Mononuclear cell (primary cell): ENCODE measurements around the gene FBP1. TPM values are rescaled to one million over a fixed set of nuclear protein-coding genes. Genes with fewer than 3 reads are reported as not detected.
"Not testable (repeated sequence)": the region's sequence is repeated elsewhere in the genome, so short reads cannot be mapped to it uniquely, and the experiment has no call there.

Experiments used
- H3K27me3 ChIP-seq: 2 replicates; pipeline ENCODE4 v1.6.0; 2011; ENCODE audit warnings: low read length, control low read depth; ENCODE audit not compliant: insufficient read depth
- H3K4me1 ChIP-seq: 2 replicates; pipeline ENCODE4 v1.5.1; 2011; ENCODE audit warnings: mild to moderate bottlenecking, low read length, control low read depth; ENCODE audit not compliant: insufficient read depth
- H3K4me3 ChIP-seq: 2 replicates; pipeline ENCODE4 v1.5.1; 2011; ENCODE audit warnings: mild to moderate bottlenecking, low read length, moderate library complexity
- H3K9me3 ChIP-seq: 2 replicates; pipeline ENCODE4 v1.5.1; 2011; ENCODE audit warnings: low read depth, mild to moderate bottlenecking, control low read depth, low read length
- total RNA-seq: library from RNA; depleted of rRNA; stranded (reverse); fragments of >200 nt; gene quantifications from one replicate; pipeline ENCODE4 v1.2.3, GENCODE V29; 2012

The FBP1 gene
- total RNA-seq, 1 donor: 12.2 TPM

DNA sequence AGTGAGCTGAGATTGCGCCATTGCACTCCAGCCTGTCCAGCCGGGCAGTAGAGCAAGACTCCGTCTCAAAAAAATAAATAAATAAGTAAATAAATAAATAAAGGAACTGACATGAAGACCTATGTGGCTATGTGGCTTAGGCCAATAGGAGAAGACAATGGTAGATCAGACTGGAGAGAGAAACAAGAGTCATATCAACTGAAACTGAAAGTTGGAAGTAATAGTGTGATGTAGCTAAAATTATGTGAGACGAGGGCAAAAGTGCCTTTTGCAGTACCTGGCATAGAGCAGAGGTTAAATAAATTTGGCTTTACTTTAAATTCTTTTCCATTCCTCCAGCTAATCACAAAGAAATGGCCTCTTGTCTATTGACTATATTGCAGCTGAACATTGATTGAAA, 53.0 kb downstream of the FBP1 start:
- Histone ChIP-seq H3K9me3 (no peaks in the 10 kb centered on the region), H3K4me1 (peaks cover 7% of the 10 kb centered on the region), H3K4me3 (no peak overlapping the region), H3K27me3 (no peaks in the 10 kb centered on the region)

DNA sequence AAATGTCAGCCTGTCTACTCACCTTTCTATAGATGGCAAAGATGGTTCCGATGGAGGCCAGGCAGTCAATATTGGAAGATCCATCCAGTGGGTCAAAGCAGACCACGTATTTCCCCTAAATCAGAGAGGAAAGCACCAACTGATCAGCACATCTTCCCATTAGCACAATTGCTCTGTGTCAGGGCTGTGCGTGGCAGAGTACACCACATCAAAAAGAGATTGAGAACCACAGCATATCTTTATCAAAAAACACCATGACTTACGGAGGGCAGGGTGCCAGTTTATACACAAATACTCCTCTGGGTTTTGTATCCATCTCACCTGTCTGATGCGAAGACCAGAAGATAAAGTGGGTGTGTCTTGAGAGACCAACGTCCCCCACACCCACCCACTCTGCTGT, 54.8 kb downstream of the FBP1 start:
- no peaks in the 10 kb centered on the region for H3K27me3 ChIP-seq
- H3K9me3 ChIP-seq: no peaks in the 10 kb centered on the region
- peaks cover 7% of the 10 kb centered on the region for H3K4me1 ChIP-seq
- H3K4me3 ChIP-seq: no peak overlapping the region

DNA sequence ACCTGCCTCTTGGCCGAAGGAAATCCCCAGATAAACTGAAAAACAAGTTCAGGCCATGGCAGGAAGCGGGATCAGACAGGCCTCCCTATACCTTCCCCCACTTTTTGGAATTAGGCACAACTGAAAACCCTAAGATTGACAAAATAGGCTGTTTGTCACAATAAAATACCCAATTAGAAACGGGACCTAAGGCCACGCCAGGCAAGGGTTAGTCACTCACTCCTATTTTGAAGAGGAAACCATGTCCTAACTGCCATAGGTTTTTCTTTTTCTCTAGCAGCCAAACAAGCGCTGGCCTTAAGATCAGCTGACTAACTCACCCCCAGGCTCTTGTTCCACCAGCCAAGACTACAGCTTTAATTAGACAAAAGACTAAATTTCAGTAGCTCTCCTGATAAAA, 57.6 kb downstream of the FBP1 start:
- Histone ChIP-seq H3K4me1 (peaks cover 6% of the 10 kb centered on the region), H3K27me3 (no peaks in the 10 kb centered on the region), H3K9me3 (no peaks in the 10 kb centered on the region), H3K4me3 (no peak overlapping the region)

DNA sequence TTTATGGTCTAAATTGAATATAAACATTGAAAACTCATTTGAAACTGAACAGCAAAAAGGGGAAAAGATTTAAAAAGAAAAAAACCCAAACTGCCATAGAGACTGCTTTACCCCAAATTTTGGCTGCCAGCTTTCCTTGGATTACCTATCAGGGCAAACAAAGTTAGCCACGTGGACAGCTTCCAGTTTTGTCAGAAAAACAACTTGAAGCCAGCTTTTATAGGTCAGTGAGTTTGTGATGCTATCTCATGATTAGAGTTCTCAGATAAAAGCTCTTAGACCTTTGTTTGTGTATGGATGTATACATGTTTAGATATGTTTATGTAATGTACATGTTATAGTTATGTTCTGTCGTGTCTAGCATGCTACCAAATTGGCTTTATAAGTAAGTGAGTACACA, 61.7 kb downstream of the FBP1 start:
- no peaks in the 10 kb centered on the region for H3K9me3 ChIP-seq
- H3K4me1 ChIP-seq: peaks cover 10% of the 10 kb centered on the region
- no peaks in the 10 kb centered on the region for H3K27me3 ChIP-seq
- no peak overlapping the region for H3K4me3 ChIP-seq

DNA sequence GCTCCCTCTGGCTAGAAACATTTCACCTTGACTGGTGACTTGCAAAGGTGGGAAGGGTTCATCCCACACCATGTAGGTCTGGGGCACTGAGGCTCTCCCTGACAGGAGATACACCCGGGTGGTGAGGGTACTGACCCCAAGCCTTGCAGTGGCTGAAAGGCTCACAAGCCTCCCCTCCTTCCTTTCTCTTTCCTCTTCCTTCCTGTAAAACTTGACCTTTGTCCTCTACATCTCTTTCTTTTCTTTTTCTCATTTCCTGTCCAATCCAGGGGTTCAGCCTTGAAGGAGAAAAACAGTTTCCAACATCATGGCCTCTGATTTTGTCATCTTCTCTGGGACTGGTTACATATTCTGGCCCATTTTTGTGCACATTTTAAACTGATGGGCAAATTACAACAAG, 62.3 kb downstream of the FBP1 start:
- H3K4me3 ChIP-seq: no peak overlapping the region

DNA sequence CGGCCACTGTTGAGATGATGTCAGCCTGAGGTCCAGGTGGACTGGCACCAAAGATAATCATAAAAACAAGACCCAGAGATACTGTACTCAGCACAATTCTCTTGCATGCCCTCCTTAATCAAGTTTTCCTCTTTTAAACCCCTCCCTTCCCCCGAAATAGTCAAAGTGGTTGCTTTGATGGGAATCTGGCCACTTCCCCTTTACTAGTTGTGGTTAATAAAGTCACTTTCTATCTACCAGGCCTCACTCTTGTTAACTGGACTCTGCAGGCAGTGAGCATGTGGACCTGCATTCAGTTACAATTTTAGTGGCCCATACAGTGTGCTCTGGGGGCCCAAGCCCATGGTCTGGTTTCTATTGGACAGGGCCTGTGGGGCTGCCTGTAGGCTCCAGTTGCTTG, 63.2 kb downstream of the FBP1 start:
- Histone ChIP-seq H3K4me3 (no peak overlapping the region), H3K27me3 (no peaks in the 10 kb centered on the region), H3K4me1 (peaks cover 10% of the 10 kb centered on the region), H3K9me3 (no peaks in the 10 kb centered on the region)

More for the DNA sequence above, 62.3 kb downstream of the FBP1 start:
- Histone ChIP-seq H3K9me3 (no peaks in the 10 kb centered on the region), H3K27me3 (no peaks in the 10 kb centered on the region), H3K4me1 (peaks cover 10% of the 10 kb centered on the region)

DNA sequence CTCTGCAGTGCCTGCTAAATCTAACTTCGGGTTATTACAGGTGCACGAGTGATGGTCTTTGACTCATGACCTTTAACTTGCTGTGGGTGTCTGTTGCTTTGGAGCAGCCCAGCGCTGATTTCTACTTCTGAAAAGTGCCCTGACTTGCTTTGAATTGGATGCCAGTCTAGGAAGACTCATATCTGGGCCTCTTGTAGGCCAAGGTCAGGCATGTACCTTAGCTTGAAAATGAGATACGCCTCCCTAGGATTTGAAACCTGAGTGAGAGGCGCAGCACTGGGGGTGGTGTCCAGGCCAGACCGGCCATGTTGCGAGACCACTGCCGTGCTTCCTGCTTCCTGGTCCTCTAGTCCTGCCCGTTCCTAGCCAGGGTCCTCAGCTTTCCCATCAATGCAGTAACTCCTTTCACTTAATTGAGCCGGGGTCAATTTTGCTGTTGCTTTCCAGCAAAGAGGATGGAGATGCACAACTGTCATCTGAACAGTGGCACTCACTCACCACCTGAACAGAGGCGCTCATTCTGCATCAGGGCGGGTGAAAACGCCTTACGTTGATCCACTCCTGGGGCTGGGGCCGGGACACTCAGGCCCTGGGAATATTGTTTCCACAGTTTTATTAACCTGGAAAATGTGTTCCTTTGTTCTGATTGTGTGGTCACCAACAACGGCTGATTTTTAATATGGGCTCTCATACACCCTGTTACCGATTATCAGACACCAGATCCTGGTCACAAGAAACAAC, 70.2 kb downstream of the FBP1 start:
- H3K9me3 ChIP-seq: no peaks in the 10 kb centered on the region
- H3K4me3 ChIP-seq: no peak overlapping the region
- no peaks in the 10 kb centered on the region for H3K4me1 ChIP-seq
- H3K27me3 ChIP-seq: no peaks in the 10 kb centered on the region

DNA sequence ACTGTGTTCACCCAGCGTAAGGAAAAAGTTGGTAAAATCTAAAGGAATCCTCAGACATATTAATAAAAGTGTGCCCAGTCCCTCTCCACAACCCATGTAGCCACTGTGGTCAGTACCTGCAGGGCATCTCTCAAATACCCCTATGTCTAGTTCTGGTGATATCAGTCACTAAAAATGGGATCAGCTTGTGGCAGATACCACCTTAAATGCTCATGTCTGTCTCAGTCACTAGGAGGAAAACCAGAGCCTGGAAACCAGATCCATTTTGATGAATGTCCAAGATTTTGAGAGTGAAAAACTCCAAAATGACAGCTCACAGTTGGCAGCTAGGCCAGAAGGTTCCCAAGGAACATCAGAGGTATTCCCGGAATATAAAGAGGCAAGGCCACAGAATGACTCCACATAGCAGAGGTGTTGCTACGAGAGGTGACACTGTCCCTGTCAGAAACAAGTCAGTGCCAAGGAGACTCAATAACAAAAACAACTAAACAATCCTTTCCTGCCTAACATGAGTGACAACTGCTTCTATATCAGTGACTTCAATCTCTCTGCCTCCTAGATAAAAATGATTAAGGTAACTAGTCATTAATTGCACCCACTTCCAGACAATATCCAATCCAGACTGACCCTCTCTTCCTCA, 70.9 kb downstream of the FBP1 start:
- Histone ChIP-seq H3K27me3 (no peaks in the 10 kb centered on the region), H3K4me3 (no peak overlapping the region), H3K4me1 (no peaks in the 10 kb centered on the region), H3K9me3 (no peaks in the 10 kb centered on the region)

DNA sequence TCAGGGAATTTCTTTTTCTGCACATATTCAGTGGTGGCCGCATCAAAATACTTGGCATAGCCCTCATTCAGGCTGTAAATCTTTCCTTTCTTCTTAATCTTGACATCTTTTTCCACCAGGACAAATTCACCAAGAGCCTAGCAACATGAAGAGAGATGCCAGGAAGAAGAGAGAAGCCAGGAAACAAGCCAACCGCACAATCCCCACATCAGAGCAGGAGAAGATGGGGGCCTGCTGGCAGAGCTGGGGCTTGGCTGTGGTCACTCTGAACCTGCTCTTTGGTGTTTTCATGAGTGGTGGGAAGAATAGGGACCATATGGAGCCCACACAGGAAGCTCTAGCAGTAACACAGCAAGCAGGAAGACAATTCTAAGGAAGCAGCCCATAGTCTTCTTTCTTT, 72.0 kb downstream of the FBP1 start:
- no peak overlapping the region for H3K4me3 ChIP-seq
- H3K27me3 ChIP-seq: no peaks in the 10 kb centered on the region
- no peaks in the 10 kb centered on the region for H3K4me1 ChIP-seq
- H3K9me3 ChIP-seq: no peaks in the 10 kb centered on the region

DNA sequence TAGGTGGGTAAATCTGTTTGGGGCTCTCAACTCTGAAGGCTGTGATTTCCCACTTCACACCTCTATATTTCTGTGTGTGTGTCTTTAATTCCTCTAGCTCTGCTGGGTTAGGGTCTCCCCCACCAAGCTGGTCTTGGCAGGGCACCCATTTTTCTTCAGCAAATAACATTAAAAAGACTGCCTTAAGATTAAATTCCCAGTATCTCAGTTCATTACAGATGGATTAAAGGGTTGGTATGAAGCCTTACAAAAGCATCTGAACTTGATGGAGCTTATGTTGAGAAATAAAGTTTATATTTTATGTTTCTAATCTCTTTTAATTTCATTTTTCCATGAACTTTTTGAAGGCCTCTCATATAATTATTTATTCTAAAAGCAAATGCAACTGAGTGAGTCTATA, 72.8 kb downstream of the FBP1 start:
- H3K27me3 ChIP-seq: no peaks in the 10 kb centered on the region
- no peak overlapping the region for H3K4me3 ChIP-seq

DNA sequence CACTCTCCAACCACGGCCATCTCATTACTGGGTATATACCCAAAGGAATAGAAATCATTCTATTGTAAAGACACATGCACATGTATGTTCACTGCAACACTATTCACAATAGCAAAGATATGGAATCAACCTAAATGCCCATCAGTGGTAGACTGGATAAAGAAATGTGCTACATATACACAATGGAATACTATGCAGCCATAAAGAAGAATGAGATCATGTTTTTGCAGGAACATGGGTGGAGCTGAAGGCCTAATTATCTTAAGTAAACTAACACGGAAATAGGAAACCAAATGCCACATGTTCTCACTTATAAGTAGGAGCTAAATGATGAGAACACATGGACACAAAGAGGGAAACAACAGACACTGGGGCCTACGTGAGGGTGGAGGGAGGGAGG, 75.0 kb downstream of the FBP1 start:
- not testable (repeated sequence) for H3K4me1 ChIP-seq, H3K9me3 ChIP-seq, H3K27me3 ChIP-seq, H3K4me3 ChIP-seq

More for the DNA sequence above, 72.8 kb downstream of the FBP1 start:
- no peaks in the 10 kb centered on the region for H3K4me1 ChIP-seq
- no peaks in the 10 kb centered on the region for H3K9me3 ChIP-seq

DNA sequence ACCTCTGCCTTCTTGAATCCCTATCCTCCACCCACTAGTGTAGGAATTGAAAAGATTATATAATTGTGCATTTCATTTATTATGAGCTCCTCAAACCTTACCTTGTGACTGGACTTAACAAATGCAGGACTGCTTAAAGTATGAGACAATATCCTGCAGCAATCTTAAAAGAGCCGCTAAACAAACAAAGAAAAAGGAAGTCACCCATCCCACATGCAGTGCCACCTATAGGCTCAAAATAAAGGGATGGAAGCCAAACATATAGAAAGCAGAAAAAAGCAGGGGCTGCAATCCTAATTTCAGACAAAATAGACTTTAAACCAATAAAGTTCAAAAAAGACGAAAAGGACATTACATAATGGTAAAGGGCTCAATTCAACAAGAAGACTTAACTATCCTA, 75.8 kb downstream of the FBP1 start:
- Histone ChIP-seq H3K4me3 (no peak overlapping the region), H3K27me3 (no peaks in the 10 kb centered on the region), H3K9me3 (no peaks in the 10 kb centered on the region), H3K4me1 (no peaks in the 10 kb centered on the region)

DNA sequence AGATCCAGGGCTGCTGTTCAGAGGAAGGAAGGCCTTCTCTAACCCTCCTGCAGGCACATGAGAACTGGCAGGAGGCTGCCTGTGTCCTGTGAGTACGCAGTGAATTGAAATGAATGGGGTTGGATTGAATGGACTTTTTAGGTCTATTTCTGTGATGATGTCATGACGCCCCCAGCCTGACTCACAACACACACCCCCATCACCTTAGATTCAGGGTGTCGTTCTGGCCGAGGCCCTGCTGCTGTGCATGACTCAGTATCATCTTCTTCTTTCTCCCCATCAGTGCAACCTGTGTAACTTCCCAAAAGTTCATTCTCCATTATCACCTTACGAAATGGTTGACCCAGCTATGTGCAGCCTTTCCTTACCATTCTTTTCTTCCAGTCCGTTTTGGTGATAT, 79.1 kb downstream of the FBP1 start:
- Histone ChIP-seq H3K27me3 (no peaks in the 10 kb centered on the region), H3K4me1 (no peaks in the 10 kb centered on the region), H3K4me3 (no peak overlapping the region), H3K9me3 (no peaks in the 10 kb centered on the region)

DNA sequence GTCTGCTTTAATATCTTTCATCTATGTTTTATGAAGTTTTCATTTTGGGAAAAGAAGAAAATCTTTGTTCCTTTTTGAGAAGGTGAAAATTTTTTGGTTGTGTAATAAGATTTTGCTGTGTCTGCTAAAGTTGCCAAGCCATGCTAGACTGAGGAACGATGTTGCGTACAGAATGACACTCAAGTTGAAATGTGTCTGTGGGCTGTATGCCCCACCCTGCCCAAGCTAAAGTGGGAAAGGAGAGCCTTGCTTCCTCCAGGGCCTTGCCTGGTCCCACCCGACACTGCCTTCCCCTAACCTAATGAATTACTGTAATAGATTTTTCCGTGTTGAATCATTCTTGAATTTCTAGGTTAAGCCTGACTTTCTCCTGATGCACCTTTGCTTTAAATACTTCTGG, 81.9 kb downstream of the FBP1 start:
- H3K4me1 ChIP-seq: no peaks in the 10 kb centered on the region
- H3K27me3 ChIP-seq: no peaks in the 10 kb centered on the region
- H3K4me3 ChIP-seq: no peak overlapping the region
- H3K9me3 ChIP-seq: no peaks in the 10 kb centered on the region

DNA sequence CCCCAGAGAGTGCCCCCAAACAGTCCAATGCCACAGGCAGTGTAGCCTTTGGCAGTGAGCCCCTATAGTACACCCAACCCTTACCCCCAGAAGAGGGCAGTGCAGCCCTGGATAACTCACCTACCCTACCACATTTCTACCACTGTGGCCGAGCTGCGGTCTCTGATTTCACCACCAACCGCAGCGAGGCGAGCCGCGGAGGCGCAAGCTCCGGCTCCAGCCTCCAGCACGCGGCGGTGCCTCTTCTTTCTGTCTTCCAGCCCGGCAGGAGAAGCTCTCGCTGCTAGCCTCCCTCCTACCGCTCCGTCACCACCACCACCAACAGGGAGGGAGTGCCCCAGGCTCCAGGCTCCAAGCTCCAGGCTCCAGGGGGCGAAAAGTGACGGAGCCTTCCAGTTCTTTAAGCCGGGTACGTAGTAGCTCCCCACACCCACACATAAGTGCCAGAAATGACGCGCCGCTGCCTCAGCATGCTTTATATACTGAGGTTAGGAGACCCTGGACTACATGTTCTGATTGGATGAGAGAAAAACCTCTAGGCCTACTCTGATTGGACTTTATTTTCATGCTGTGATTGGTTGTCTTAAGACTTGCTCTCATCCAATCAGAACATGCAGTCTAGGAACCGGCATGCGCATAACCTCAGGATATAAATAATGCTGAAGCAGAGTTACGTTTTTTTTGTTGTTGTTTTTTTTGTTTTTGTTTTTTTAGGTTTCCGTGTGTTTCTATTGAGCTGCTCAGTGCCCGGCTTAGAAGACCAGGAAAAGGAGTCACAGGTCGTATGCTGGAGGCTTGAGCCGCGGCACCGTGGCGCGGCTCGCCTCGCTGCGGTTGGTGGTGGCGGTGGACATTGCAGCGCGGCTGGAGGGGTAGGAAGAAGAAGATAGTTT, 84.6 kb downstream of the FBP1 start, which contains the start of gene PCAT7:
TSS of gene PCAT7 (plus strand) at position 645 of the 893 bp plus-strand sequence.
- Histone ChIP-seq H3K4me3 (no peak within 1 kb of the TSS), H3K4me1 (no peaks in the 10 kb centered on the region), H3K9me3 (no peaks in the 10 kb centered on the region), H3K27me3 (peaks cover 3% of the 10 kb centered on the region)
